ENCODE data around the gene WDR70.
"Not testable (repeated sequence)": the region's sequence is repeated elsewhere in the genome, so short reads cannot be mapped to it uniquely, and the experiment has no call there.

- not testable (repeated sequence) for TF ChIP-seq CTCF (conservative IDR thresholded peaks at IDR 0.05; ENCODE audit: low read length); EZH2phosphoT487 (IDR thresholded peaks at IDR 0.05; ENCODE audit: borderline replicate concordance)
These were observed 293.0 kb downstream of the WDR70 start for GRCh38 chr5:37672118-37672588.

All from Loucy (cell line).